Measurements from ENCODE around the gene PTP4A1. TPM values are rescaled to one million over a fixed set of nuclear protein-coding genes. Genes with fewer than 3 reads are reported as not detected.

PTP4A1 gene
- total RNA-seq, 4 donors from 2014 or later = 31.4 to 100 (median 67.9) TPM

DNA sequence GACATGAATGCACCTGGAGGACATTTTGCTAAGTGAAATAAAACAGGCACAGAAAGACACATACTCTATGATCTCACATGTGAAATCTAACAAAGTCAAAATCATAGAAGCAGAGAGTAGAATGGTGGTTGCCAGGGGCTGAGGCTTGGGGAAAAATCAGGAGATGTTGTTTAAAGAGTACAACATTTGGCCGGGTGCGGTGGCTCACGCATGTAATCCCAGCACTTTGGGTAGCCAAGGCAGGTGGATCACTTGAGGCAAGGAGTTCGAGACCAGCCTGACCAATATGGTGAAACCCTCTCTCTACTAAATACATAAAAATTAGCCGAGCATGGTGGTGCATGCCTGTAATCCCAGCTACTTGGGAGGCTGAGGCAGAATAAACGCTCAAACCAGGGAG lies 26.0 kb upstream of the PTP4A1 start:
- Histone ChIP-seq H3K36me3 (no peaks in the 10 kb centered on the region), H3K9me3 (no peaks in the 10 kb centered on the region), H3K4me1 (no peaks in the 10 kb centered on the region), H3K4me3 (no peak overlapping the region), H3K27me3 (no peaks in the 10 kb centered on the region), H3K27ac (no peak overlapping the region)
- intact Hi-C loops (cut with DNase I; ENCODE audit: low total_unique reads) (no loop called here), in situ Hi-C loops (cut with MboI; ENCODE audit: low pct_ligation_motif_present in 1 of 4, low pct_unique_long_range_greater_than_20kb in 1 of 4, low sequenced_read_pairs in 3 of 4) (no loop called here)
- TF ChIP-seq POLR2A (IDR thresholded peaks at IDR 0.05) (no peak), EP300 (IDR thresholded peaks at IDR 0.05; ENCODE audit: low read depth) (no peak), POLR2AphosphoS5 (IDR thresholded peaks at IDR 0.05) (no peak)
- TF ChIP-seq, protein P1, sequence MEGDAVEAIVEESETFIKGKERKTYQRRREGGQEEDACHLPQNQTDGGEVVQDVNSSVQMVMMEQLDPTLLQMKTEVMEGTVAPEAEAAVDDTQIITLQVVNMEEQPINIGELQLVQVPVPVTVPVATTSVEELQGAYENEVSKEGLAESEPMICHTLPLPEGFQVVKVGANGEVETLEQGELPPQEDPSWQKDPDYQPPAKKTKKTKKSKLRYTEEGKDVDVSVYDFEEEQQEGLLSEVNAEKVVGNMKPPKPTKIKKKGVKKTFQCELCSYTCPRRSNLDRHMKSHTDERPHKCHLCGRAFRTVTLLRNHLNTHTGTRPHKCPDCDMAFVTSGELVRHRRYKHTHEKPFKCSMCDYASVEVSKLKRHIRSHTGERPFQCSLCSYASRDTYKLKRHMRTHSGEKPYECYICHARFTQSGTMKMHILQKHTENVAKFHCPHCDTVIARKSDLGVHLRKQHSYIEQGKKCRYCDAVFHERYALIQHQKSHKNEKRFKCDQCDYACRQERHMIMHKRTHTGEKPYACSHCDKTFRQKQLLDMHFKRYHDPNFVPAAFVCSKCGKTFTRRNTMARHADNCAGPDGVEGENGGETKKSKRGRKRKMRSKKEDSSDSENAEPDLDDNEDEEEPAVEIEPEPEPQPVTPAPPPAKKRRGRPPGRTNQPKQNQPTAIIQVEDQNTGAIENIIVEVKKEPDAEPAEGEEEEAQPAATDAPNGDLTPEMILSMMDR (IDR thresholded peaks at IDR 0.05) = no peak
- 85 to 96% methylated on average over 6 of the region's 6 CpGs for WGBS, 2 donors (ENCODE audit: low coverage in 1 of 2)
- no peak for DNase-seq

DNA sequence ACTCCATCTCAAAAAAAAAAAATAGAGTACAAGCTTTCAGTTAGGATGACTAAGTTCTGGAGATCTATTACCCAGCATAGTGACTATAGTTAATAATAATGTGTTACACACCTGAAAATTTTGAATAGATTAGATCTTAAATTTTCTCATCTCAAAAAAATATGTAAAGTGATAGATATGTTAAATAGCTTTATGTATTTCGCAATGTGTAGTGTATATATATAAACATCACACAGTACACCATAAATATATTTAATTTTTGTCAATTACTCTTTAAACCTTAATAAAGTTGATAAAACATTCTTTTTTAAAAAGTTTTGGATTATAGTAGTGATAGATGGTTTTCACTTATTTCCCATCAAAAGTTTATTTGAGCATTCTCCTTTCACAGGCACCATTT lies 25.6 kb upstream of the PTP4A1 start:
- 88 to 96% methylated on average over 1 of the region's 1 CpG for WGBS, 2 donors (ENCODE audit: low coverage in 1 of 2)

DNA sequence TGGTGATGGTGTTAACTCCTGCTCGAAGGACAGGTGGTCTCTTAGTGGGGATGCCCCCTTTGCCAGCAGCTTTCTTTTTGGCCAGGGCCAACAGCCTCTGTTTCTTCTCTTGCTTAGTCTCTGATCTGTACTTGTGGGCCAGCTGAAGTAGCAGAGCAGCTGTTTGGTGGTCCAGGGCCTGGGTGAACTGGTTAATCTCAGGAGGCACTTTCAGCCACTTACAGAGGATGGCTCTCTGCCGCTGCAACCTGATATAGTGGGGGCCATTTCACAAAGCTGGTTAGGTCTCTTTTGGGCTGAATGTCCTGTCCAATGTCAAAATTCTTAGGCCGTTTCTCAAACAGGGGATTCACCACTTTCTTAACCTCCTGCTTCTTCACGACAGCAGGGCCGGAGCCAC lies 23.2 kb upstream of the PTP4A1 start:
- H3K4me3 ChIP-seq = no peak overlapping the region
- H3K27ac ChIP-seq = no peak overlapping the region
- in situ Hi-C loops (cut with MboI; ENCODE audit: low pct_ligation_motif_present in 1 of 4, low pct_unique_long_range_greater_than_20kb in 1 of 4, low sequenced_read_pairs in 3 of 4) (no loop called here), intact Hi-C loops (cut with DNase I; ENCODE audit: low total_unique reads) (no loop called here)
- no peaks in the 10 kb centered on the region for H3K27me3 ChIP-seq
- H3K36me3 ChIP-seq = no peaks in the 10 kb centered on the region
- no peak for DNase-seq
- WGBS, 2 donors (ENCODE audit: low coverage in 1 of 2) = 83 to 96% methylated on average over 3 to 5 of the region's 5 CpGs
- no peaks in the 10 kb centered on the region for H3K9me3 ChIP-seq
- no peak for TF ChIP-seq POLR2AphosphoS5 (IDR thresholded peaks at IDR 0.05)
- TF ChIP-seq EP300 (IDR thresholded peaks at IDR 0.05; ENCODE audit: low read depth) = no peak
- no peak for TF ChIP-seq POLR2A (IDR thresholded peaks at IDR 0.05)
- TF ChIP-seq, protein P1 (IDR thresholded peaks at IDR 0.05) = no peak
- H3K4me1 ChIP-seq = peaks cover 0 to 7% (median 2%) of the 10 kb centered on the region in 4 donors

More for the DNA sequence above, 25.6 kb upstream of the PTP4A1 start:
- Histone ChIP-seq H3K9me3 (no peaks in the 10 kb centered on the region), H3K4me3 (no peak overlapping the region), H3K27ac (no peak overlapping the region), H3K36me3 (no peaks in the 10 kb centered on the region), H3K4me1 (no peaks in the 10 kb centered on the region), H3K27me3 (no peaks in the 10 kb centered on the region)
- DNase-seq = no peak
- intact Hi-C loops (cut with DNase I; ENCODE audit: low total_unique reads) (no loop called here), in situ Hi-C loops (cut with MboI; ENCODE audit: low pct_ligation_motif_present in 1 of 4, low pct_unique_long_range_greater_than_20kb in 1 of 4, low sequenced_read_pairs in 3 of 4) (no loop called here)
- no peak for TF ChIP-seq POLR2AphosphoS5 (IDR thresholded peaks at IDR 0.05)
- no peak for TF ChIP-seq EP300 (IDR thresholded peaks at IDR 0.05; ENCODE audit: low read depth)
- TF ChIP-seq POLR2A (IDR thresholded peaks at IDR 0.05) = no peak
- TF ChIP-seq, protein P1 (IDR thresholded peaks at IDR 0.05) = no peak

DNA sequence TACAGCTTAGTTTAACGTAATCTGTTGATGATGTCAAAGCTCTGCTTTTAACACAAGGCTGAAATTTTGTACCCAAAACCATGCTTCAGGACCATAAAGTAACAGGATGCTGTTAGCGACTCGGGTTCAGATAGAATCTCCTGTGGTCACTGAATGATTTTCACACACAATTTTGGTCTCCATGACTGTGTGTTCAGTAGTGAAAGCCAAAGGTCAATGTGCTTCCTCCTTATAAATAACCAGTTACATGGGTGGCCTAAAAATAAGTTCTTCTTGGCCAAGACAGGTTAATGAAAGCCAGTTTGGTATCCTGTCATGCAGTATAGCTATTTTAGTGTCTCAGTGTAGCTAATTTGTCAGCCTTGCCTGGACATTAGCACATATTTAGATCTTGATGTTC lies 19.1 kb upstream of the PTP4A1 start:
- no peaks in the 10 kb centered on the region for H3K9me3 ChIP-seq
- WGBS, 2 donors (ENCODE audit: low coverage in 1 of 2) = 78 to 100% methylated on average over 1 to 3 of the region's 3 CpGs

More for the DNA sequence above, 19.1 kb upstream of the PTP4A1 start:
- Histone ChIP-seq H3K36me3 (no peaks in the 10 kb centered on the region), H3K27me3 (no peaks in the 10 kb centered on the region), H3K4me3 (no peak overlapping the region), H3K27ac (peak overlapping the region in 1 of 4 donors; percentile 16), H3K4me1 (peaks cover 0 to 22% (median 2%) of the 10 kb centered on the region in 4 donors)
- no peak for DNase-seq
- TF ChIP-seq POLR2AphosphoS5 (IDR thresholded peaks at IDR 0.05) (no peak), POLR2A (IDR thresholded peaks at IDR 0.05) (no peak), EP300 (IDR thresholded peaks at IDR 0.05; ENCODE audit: low read depth) (no peak)
- TF ChIP-seq, protein P1 (IDR thresholded peaks at IDR 0.05) = no peak
- intact Hi-C loops (cut with DNase I; ENCODE audit: low total_unique reads) = no loop called here
- in situ Hi-C loops (cut with MboI; ENCODE audit: low pct_ligation_motif_present in 1 of 4, low pct_unique_long_range_greater_than_20kb in 1 of 4, low sequenced_read_pairs in 3 of 4) = no loop called here
